ENCODE data around the gene EEIG2. TPM values are rescaled to one million over a fixed set of nuclear protein-coding genes. Genes with fewer than 3 reads are reported as not detected.

EEIG2 gene
- total and polyA plus RNA-seq, 9 of the 15 experiments (the other 6 are each of a cell fraction or from before 2014, with no cell fraction given) = 6.1 to 26.9 (median 15.2) TPM

DNA sequence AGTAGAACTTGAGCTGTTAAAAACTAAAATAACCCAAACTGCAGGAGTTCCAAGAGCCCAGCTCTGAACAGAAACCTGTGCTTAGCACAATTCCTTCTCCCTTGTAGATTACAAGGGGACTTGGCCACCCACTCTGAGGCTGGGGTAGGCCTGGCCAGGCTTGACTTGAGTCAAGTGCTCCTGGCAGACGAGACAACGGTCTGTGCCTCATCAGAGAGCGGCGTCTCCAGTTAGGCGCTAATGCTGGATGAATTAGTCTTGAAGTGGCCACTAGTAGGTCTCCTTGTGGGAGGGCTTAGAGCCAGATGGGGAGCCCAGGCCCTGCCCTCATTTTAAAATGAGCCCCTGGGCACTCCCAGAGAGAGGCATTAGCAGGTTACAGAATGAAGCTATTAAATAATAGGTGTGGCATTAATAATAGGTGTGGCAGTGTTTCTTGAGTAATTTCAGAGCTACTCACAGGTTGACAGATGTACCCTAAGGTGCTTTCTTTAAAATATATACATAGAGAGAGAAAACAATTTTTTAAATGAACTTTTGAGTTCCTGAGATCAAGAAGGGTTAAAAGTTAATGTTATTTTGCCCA lies 1.1 kb downstream of the EEIG2 start (continued):
- no peak for TF ChIP-seq SP2 (IDR thresholded peaks at IDR 0.05; ENCODE audit: extremely low read depth, low read depth, low read length, poor library complexity, severe bottlenecking)
- TF ChIP-seq YBX1 (IDR thresholded peaks at IDR 0.05) = no peak
- 0 out of 2 replicates have a peak, but pooled peaks have one; percentile 36 for TF ChIP-seq CBX5 (IDR thresholded peaks at IDR 0.05; ENCODE audit: borderline replicate concordance, low read depth)
- no peak for TF ChIP-seq HMG20B (CRISPR knock-in tag; IDR thresholded peaks at IDR 0.05)
- no peak for TF ChIP-seq U2AF1 (optimal IDR thresholded peaks at IDR 0.05; ENCODE audit: low read depth, low read length)
- TF ChIP-seq TAF1 (IDR thresholded peaks at IDR 0.05; ENCODE audit: control insufficient read depth, extremely low read depth, insufficient read depth, low read length, severe bottlenecking) = peak; percentile 47
- TF ChIP-seq CREM (IDR thresholded peaks at IDR 0.05; ENCODE audit: low read depth) = 0 out of 2 replicates have a peak, but pooled peaks have one; percentile 18
- no peak for TF ChIP-seq TEAD2 (tag; IDR thresholded peaks at IDR 0.05)
- TF ChIP-seq CXXC5 (CRISPR knock-in tag; IDR thresholded peaks at IDR 0.05) = peak; percentile 15; the same call in 1 of the 2 replicates
- TF ChIP-seq CTBP1 (IDR thresholded peaks at IDR 0.05; ENCODE audit: borderline replicate concordance) = peak; percentile 19; the same call in 1 of the 2 replicates
- 0 out of 4 replicates have a peak, but pooled peaks of 1 of the 2 experiments have one; percentile 35 for TF ChIP-seq SIN3A (IDR thresholded peaks at IDR 0.05; ENCODE audit: borderline replicate concordance in 2 of 2, control insufficient read depth in 1 of 2, low read depth in 2 of 2, low read length in 2 of 2)
- TF ChIP-seq DACH1 (IDR thresholded peaks at IDR 0.05; ENCODE audit: partially characterized antibody) = peak; percentile 68

Data from K562 (cell line).